Measurements from ENCODE around the gene NELL2.
"Not testable (repeated sequence)": the region's sequence is repeated elsewhere in the genome, so short reads cannot be mapped to it uniquely, and the experiment has no call there.

NELL2 gene

GRCh38 chr12:44847403-44847802, 28.7 kb downstream of the NELL2 start:
- DNase-seq (ENCODE audit: low spot score) = no peak

- no peak for DNase-seq (ENCODE audit: low spot score)
Observed at GRCh38 chr12:44846826-44847225, 29.3 kb downstream of the NELL2 start.

- DNase-seq (ENCODE audit: low spot score) = no peak
Observed at GRCh38 chr12:44842669-44843068, 33.4 kb downstream of the NELL2 start.

- DNase-seq (ENCODE audit: low spot score) = no peak
Observed at GRCh38 chr12:44839785-44840184, 36.3 kb downstream of the NELL2 start.

- DNase-seq (ENCODE audit: low spot score) = no peak
Observed at GRCh38 chr12:44837114-44837755, 38.9 kb downstream of the NELL2 start.

GRCh38 chr12:44835641-44836379, 40.3 kb downstream of the NELL2 start:
- no peak for DNase-seq (ENCODE audit: low spot score)

GRCh38 chr12:44834996-44835395, 41.1 kb downstream of the NELL2 start:
- DNase-seq (ENCODE audit: low spot score) = not testable (repeated sequence)

- no peak for DNase-seq (ENCODE audit: low spot score)
Observed at GRCh38 chr12:44833561-44833960, 42.6 kb downstream of the NELL2 start.

GRCh38 chr12:44830566-44831055, 45.5 kb downstream of the NELL2 start:
- no peak for DNase-seq (ENCODE audit: low spot score)

- DNase-seq (ENCODE audit: low spot score) = no peak
Observed at GRCh38 chr12:44829045-44829444, 47.1 kb downstream of the NELL2 start.

GRCh38 chr12:44827832-44828438, 48.2 kb downstream of the NELL2 start:
- no peak for DNase-seq (ENCODE audit: low spot score)

GRCh38 chr12:44821702-44822101, 54.4 kb downstream of the NELL2 start:
- DNase-seq (ENCODE audit: low spot score) = not testable (repeated sequence)

GRCh38 chr12:44819884-44820283, 56.2 kb downstream of the NELL2 start:
- no peak for DNase-seq (ENCODE audit: low spot score)

- no peak for DNase-seq (ENCODE audit: low spot score)
Observed at GRCh38 chr12:44817687-44818086, 58.4 kb downstream of the NELL2 start.

GRCh38 chr12:44816446-44817017, 59.6 kb downstream of the NELL2 start:
- DNase-seq (ENCODE audit: low spot score) = no peak

- no peak for DNase-seq (ENCODE audit: low spot score)
Observed at GRCh38 chr12:44812062-44812461, 64.1 kb downstream of the NELL2 start.

- no peak for DNase-seq (ENCODE audit: low spot score)
Observed at GRCh38 chr12:44804068-44804467, 72.0 kb downstream of the NELL2 start.

GRCh38 chr12:44795970-44796369, 80.1 kb downstream of the NELL2 start:
- no peak for DNase-seq (ENCODE audit: low spot score)

- no peak for DNase-seq (ENCODE audit: low spot score)
Observed at GRCh38 chr12:44788731-44789130, 87.4 kb downstream of the NELL2 start.

GRCh38 chr12:44780221-44780790, 95.8 kb downstream of the NELL2 start:
- DNase-seq (ENCODE audit: low spot score) = no peak

- DNase-seq (ENCODE audit: low spot score) = no peak
Observed at GRCh38 chr12:44779766-44780165, 96.3 kb downstream of the NELL2 start.

- DNase-seq (ENCODE audit: low spot score) = no peak
Observed at GRCh38 chr12:44778863-44779262, 97.3 kb downstream of the NELL2 start.

All from kidney capillary endothelial cell (primary cell).